AG04449 (cell line): Measurements from ENCODE around the gene PCDHGA12.
A peak's percentile ranks its signal among the peaks of the same experiment; 100 is the strongest.
"Not testable (repeated sequence)": the region's sequence is repeated elsewhere in the genome, so short reads cannot be mapped to it uniquely, and the experiment has no call there.

Experiments
- CTCF ChIA-PET: fragments of 350-600 bp; formaldehyde crosslinking; extraction: SDS; loops from one replicate; lab custom pipeline; 2021; ENCODE audit warnings: antibody characterized with exemption; lab: Yijun Ruan, JAX
- POLR2A ChIA-PET: fragments of 400-600, 350-600 bp; formaldehyde crosslinking; extraction: SDS; loops from one replicate; lab custom pipeline; 2020; ENCODE audit warnings: antibody characterized with exemption, inconsistent platforms; lab: Yijun Ruan, JAX
- DNase-seq: peaks from one replicate; pipeline ENCODE4 v3.0.0-alpha.2; 2010; ENCODE audit warnings: low read depth, low spot score
- H3K4me3 ChIP-seq: 2 replicates; pipeline ENCODE4 v1.5.1; 2011; ENCODE audit warnings: low read depth, mild to moderate bottlenecking, control low read depth, low read length
- CTCF ChIP-seq: IDR thresholded peaks from one replicate; pipeline ENCODE4 v1.5.1; 2011; ENCODE audit warnings: mild to moderate bottlenecking, moderate library complexity, low read length, control low read depth, inconsistent platforms; ENCODE audit not compliant: insufficient read depth; ENCODE audit errors: missing control alignments

Gene PCDHGA12

GRCh38 chr5:141430332-141431113 lies at the start of gene PCDHGA12:
Gene PCDHGA12, plus strand, starts transcription at chr5:141430507. Its CDS starts 253 bp downstream, at chr5:141430760.
- ChIA-PET POLR2A (interaction anchor here (1.2 to 1.6 kb wide), 5 partner anchors 45 to 127 kb away, joined by 3 to 11 read pairs (median 4); partner anchors contain the start of gene PCDHGC3), CTCF (interaction anchor here (0.6 to 9.2 kb wide), 45 partner anchors 9 to 160 kb away, joined by 3 to 196 read pairs (median 5); partner anchors contain the start of genes PCDHGA10, PCDHGA11, PCDHGA2 and PCDHGA5)
- TF ChIP-seq CTCF = peak; percentile 38
- H3K4me3 ChIP-seq = peak within 1 kb of the TSS; percentile 49
- DNase-seq = peak; percentile 52

GRCh38 chr5:141382469-141383294 lies 47.6 kb upstream of the PCDHGA12 start, which contains the start of gene PCDHGA7:
Gene PCDHGA7, plus strand, starts transcription at chr5:141382742. Its CDS starts 158 bp downstream, at chr5:141382900.
- H3K4me3 ChIP-seq = peak within 1 kb of the TSS; percentile 59
- POLR2A ChIA-PET = no interaction called here
- CTCF ChIA-PET = interaction anchor here (0.8 to 1.8 kb wide), 12 partner anchors 9 to 185 kb away, joined by 3 to 8 read pairs (median 4); partner anchors contain the start of genes PCDHGA11, PCDHGA5, PCDHGA6 and PCDHGB7
- DNase-seq = no peak
- peak; percentile 35 for TF ChIP-seq CTCF

GRCh38 chr5:141383345-141383744 lies 47.0 kb upstream of the PCDHGA12 start:
- ChIA-PET CTCF (interaction anchor here (0.8 to 1.8 kb wide), 12 partner anchors 9 to 184 kb away, joined by 3 to 8 read pairs (median 4); partner anchors contain the start of genes PCDHGA11, PCDHGA12, PCDHGA5 and PCDHGA6), POLR2A (no interaction called here)
- no peak for TF ChIP-seq CTCF
- DNase-seq = no peak
- peak overlapping the region; percentile 59 for H3K4me3 ChIP-seq

GRCh38 chr5:141384471-141385267 lies 45.6 kb upstream of the PCDHGA12 start:
- no peak for TF ChIP-seq CTCF
- no peak overlapping the region for H3K4me3 ChIP-seq
- no peak for DNase-seq
- POLR2A ChIA-PET = no interaction called here
- CTCF ChIA-PET = interaction anchor here (4.1 kb wide), 1 partner anchor 174 kb away, joined by 24 read pairs; no protein-coding TSS in a partner anchor

- CTCF ChIA-PET = interaction anchor here (1.0 to 8.4 kb wide), 8 partner anchors 9 to 181 kb away, joined by 3 to 77 read pairs (median 10); partner anchors contain the start of genes PCDHGA6, PCDHGB3 and PCDHGB5
- DNase-seq, POLR2A ChIA-PET: not testable (repeated sequence)
- peak; percentile 33 for TF ChIP-seq CTCF
- peak within 1 kb of the TSS; percentile 42 for H3K4me3 ChIP-seq
Observed at GRCh38 chr5:141387557-141388311, 42.6 kb upstream of the PCDHGA12 start, which contains the start of gene PCDHGB4. Gene PCDHGB4, plus strand, starts transcription at chr5:141387698. Its CDS starts 187 bp downstream, at chr5:141387885.
